WTC11 (cell line): Measurements from ENCODE around the gene EXD3. TPM values are rescaled to one million over a fixed set of nuclear protein-coding genes. Genes with fewer than 3 reads are reported as not detected.

Experiments
- ATAC-seq: fragments of 200-7000 bp; cut with Tn5 transposase; 2 replicates; pipeline ENCODE4 v1.10.0; 2021; ENCODE audit warnings: mild to moderate bottlenecking, moderate library complexity
- CTCF ChIA-PET: fragments of 300-600 bp; sonication (Branson Sonifier 250); formaldehyde crosslinking; loops from one replicate; lab custom pipeline; 2021; ENCODE audit warnings: antibody characterized with exemption; lab: Charles Lee
- POLR2A ChIA-PET: fragments of 350-600 bp; sonication (Branson Sonifier 250); formaldehyde crosslinking; loops from one replicate; lab custom pipeline; 2021; ENCODE audit warnings: antibody characterized with exemption; lab: Charles Lee
- DNase-seq: peaks from one replicate; pipeline ENCODE4 v3.0.0; 2021; ENCODE audit warnings: low spot score
- H3K27ac Mint-ChIP-seq: 2 replicates; pipeline ENCODE4 v1.8.0; 2021; ENCODE audit warnings: mixed read lengths
- H3K27me3 Mint-ChIP-seq: 2 replicates; pipeline ENCODE4 v1.8.0; 2021; ENCODE audit warnings: low read depth, mild to moderate bottlenecking, moderate library complexity, mixed read lengths
- H3K36me3 Mint-ChIP-seq: 2 replicates; pipeline ENCODE4 v1.8.0; 2021; ENCODE audit warnings: mixed read lengths
- H3K4me1 Mint-ChIP-seq: 2 replicates; pipeline ENCODE4 v1.8.0; 2022; ENCODE audit warnings: mixed read lengths
- H3K4me3 Mint-ChIP-seq: 2 replicates; pipeline ENCODE4 v1.8.0; 2021; ENCODE audit warnings: mild to moderate bottlenecking, moderate library complexity, mixed read lengths
- H3K9me3 Mint-ChIP-seq: 2 replicates; pipeline ENCODE4 v1.8.0; 2021; ENCODE audit warnings: mixed read lengths
- ARID4B ChIP-seq: sonication (generic); formaldehyde crosslinking; IDR thresholded peaks from 2 replicates; pipeline ENCODE4 v1.8.0; 2023; ENCODE audit warnings: missing genetic modification reagents, mild to moderate bottlenecking, borderline replicate concordance
- ATF3 ChIP-seq: sonication (generic); formaldehyde crosslinking; conservative IDR thresholded peaks from 2 replicates; pipeline ENCODE4 v1.8.1; 2022; ENCODE audit warnings: mild to moderate bottlenecking, missing genetic modification reagents
- CBFB ChIP-seq: sonication (generic); formaldehyde crosslinking; IDR thresholded peaks from 2 replicates; pipeline ENCODE4 v1.8.1; 2022; ENCODE audit warnings: mild to moderate bottlenecking, low read depth, missing genetic modification reagents
- CREM ChIP-seq: sonication (generic); formaldehyde crosslinking; IDR thresholded peaks from 2 replicates; pipeline ENCODE4 v1.8.1; 2022; ENCODE audit warnings: mild to moderate bottlenecking, missing genetic modification reagents, moderate library complexity
- CTCF ChIP-seq: fragments of 200-600 bp; IDR thresholded peaks from 2 replicates; pipeline ENCODE4 v1.8.0; 2022; ENCODE audit warnings: antibody characterized with exemption
- FOXK1 ChIP-seq: sonication (generic); formaldehyde crosslinking; IDR thresholded peaks from 2 replicates; pipeline ENCODE4 v1.8.0; 2022; ENCODE audit warnings: mild to moderate bottlenecking, moderate library complexity, missing genetic modification reagents
- FOXP4 ChIP-seq: sonication (generic); formaldehyde crosslinking; IDR thresholded peaks from 2 replicates; pipeline ENCODE4 v1.8.0; 2022; ENCODE audit warnings: mild to moderate bottlenecking, missing genetic modification reagents
- GABPB1 ChIP-seq: sonication (generic); formaldehyde crosslinking; IDR thresholded peaks from 2 replicates; pipeline ENCODE4 v1.8.1; 2023; ENCODE audit warnings: mild to moderate bottlenecking, missing genetic modification reagents
- MLX ChIP-seq: sonication (generic); formaldehyde crosslinking; IDR thresholded peaks from 2 replicates; pipeline ENCODE4 v1.8.1; 2023; ENCODE audit warnings: mild to moderate bottlenecking, missing genetic modification reagents, moderate library complexity
- NFATC4 ChIP-seq: fragments of 250-450 bp; sonication (Bioruptor Pico); IDR thresholded peaks from 2 replicates; pipeline ENCODE4 v1.9.0; 2021; ENCODE audit warnings: mild to moderate bottlenecking
- TEAD1 ChIP-seq: sonication (generic); formaldehyde crosslinking; IDR thresholded peaks from 2 replicates; pipeline ENCODE4 v1.8.0; 2022; ENCODE audit warnings: mild to moderate bottlenecking, missing genetic modification reagents
- TEAD4 ChIP-seq: sonication (generic); formaldehyde crosslinking; IDR thresholded peaks from 2 replicates; pipeline ENCODE4 v1.8.0; 2022; ENCODE audit warnings: mild to moderate bottlenecking, missing genetic modification reagents
- TP53 ChIP-seq: sonication (generic); formaldehyde crosslinking; IDR thresholded peaks from 2 replicates; pipeline ENCODE4 v1.8.1; 2023; ENCODE audit warnings: mild to moderate bottlenecking, missing genetic modification reagents
- ZMAT4 ChIP-seq: fragments of 250-450 bp; sonication (Bioruptor Pico); IDR thresholded peaks from 2 replicates; pipeline ENCODE4 v1.9.0; 2021; ENCODE audit warnings: mild to moderate bottlenecking
- ZNF138 ChIP-seq: sonication (generic); formaldehyde crosslinking; conservative IDR thresholded peaks from 2 replicates; pipeline ENCODE4 v1.8.1; 2022; ENCODE audit warnings: mild to moderate bottlenecking, moderate library complexity, missing genetic modification reagents
- ZNF396 ChIP-seq: fragments of 250-450 bp; sonication (Bioruptor Pico); IDR thresholded peaks from 2 replicates; pipeline ENCODE4 v1.8.0; 2021; ENCODE audit warnings: mild to moderate bottlenecking, moderate library complexity, borderline replicate concordance
- ZNF425 ChIP-seq: fragments of 250-450 bp; sonication (Bioruptor Pico); conservative IDR thresholded peaks from 2 replicates; pipeline ENCODE4 v1.9.0; 2021; ENCODE audit warnings: mild to moderate bottlenecking
- ZNF671 ChIP-seq: fragments of 250-450 bp; sonication (Bioruptor Pico); IDR thresholded peaks from 2 replicates; pipeline ENCODE4 v1.8.0; 2021; ENCODE audit warnings: mild to moderate bottlenecking
- total RNA-seq: library from RNA; stranded (reverse); gene quantifications from 3 replicates; pipeline ENCODE4 v1.2.3, GENCODE V29; 2021

Gene EXD3
- total RNA-seq, 1 experiment from 2014 or later: 21.2 TPM

- Mint-ChIP-seq H3K9me3 (no peaks in the 10 kb centered on the region), H3K4me3 (no peak overlapping the region), H3K36me3 (peaks cover 13% of the 10 kb centered on the region), H3K27me3 (no peaks in the 10 kb centered on the region), H3K4me1 (peaks cover 3% of the 10 kb centered on the region; the same call in 1 of the 2 replicates), H3K27ac (no peak overlapping the region)
- ChIA-PET POLR2A (no interaction called here), CTCF (interaction anchor here (1.1 kb wide), 1 partner anchor 28 kb away, joined by 3 read pairs; no protein-coding TSS in a partner anchor)
- TF ChIP-seq TP53 (CRISPR knock-in tag) (no peak), CTCF (no peak), ZNF396 (CRISPR knock-in tag) (no peak), GABPB1 (CRISPR knock-in tag) (no peak), CREM (CRISPR knock-in tag) (no peak), TEAD4 (no peak), NFATC4 (CRISPR knock-in tag) (no peak), FOXK1 (no peak), ZNF138 (CRISPR knock-in tag) (no peak), ATF3 (CRISPR knock-in tag) (no peak), CBFB (CRISPR knock-in tag) (no peak), TEAD1 (no peak), ARID4B (CRISPR knock-in tag) (no peak), ZNF671 (CRISPR knock-in tag) (no peak), MLX (CRISPR knock-in tag) (no peak), FOXP4 (no peak), ZNF425 (no peak), ZMAT4 (CRISPR knock-in tag) (no peak)
- no peak for DNase-seq
- ATAC-seq: no peak
These were observed 158.9 kb downstream of the EXD3 start for GRCh38 chr9:137264067-137264466.
